22Rv1 (cell line): ENCODE results near the gene IL1RL2.

Experiments
- ZFX ChIP-seq: fragments of 450-650 bp; IDR thresholded peaks from 2 replicates; pipeline ENCODE4 v1.6.1; 2017; ENCODE audit warnings: antibody characterized with exemption, borderline replicate concordance
- TF ChIP-seq, protein P1 (sequence below): fragments of 450-650 bp; IDR thresholded peaks from 2 replicates; pipeline ENCODE4 v1.5.1; 2017; ENCODE audit warnings: mild to moderate bottlenecking

DNA sequence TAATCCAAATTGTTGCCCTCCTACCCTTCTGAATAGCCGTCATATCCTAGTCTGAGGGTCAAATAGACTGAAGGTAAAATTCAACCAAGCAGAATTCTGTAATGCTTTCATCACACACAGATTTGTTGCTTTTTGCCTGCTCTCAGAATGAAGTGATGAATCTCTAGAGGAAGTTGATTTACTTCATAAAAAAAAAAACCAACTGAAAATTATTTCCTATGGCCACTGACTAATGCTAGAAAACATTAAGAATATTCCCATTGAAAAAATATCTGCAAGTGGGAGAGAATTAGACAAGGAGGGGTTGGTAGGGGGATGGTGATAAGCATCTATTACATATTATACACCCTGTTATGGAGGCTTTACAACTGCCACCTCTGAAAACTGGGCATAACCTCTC lies 2.3 kb upstream of the IL1RL2 start:
- TF ChIP-seq, protein P1, sequence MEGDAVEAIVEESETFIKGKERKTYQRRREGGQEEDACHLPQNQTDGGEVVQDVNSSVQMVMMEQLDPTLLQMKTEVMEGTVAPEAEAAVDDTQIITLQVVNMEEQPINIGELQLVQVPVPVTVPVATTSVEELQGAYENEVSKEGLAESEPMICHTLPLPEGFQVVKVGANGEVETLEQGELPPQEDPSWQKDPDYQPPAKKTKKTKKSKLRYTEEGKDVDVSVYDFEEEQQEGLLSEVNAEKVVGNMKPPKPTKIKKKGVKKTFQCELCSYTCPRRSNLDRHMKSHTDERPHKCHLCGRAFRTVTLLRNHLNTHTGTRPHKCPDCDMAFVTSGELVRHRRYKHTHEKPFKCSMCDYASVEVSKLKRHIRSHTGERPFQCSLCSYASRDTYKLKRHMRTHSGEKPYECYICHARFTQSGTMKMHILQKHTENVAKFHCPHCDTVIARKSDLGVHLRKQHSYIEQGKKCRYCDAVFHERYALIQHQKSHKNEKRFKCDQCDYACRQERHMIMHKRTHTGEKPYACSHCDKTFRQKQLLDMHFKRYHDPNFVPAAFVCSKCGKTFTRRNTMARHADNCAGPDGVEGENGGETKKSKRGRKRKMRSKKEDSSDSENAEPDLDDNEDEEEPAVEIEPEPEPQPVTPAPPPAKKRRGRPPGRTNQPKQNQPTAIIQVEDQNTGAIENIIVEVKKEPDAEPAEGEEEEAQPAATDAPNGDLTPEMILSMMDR, result no peak
- TF ChIP-seq ZFX, result no peak
